Subcutaneous adipose tissue (tissue), 4 donors: Measurements from ENCODE around the gene TOGARAM2. TPM values are rescaled to one million over a fixed set of nuclear protein-coding genes. Genes with fewer than 3 reads are reported as not detected.

Experiments
- CTCF ChIP-seq: fragments of 450-650 bp; IDR thresholded peaks from one replicate; pipeline ENCODE4 v1.5.1; 2016; ENCODE audit warnings: low read depth, mild to moderate bottlenecking, control low read depth, antibody characterized with exemption, moderate library complexity
- total RNA-seq, 4 donors: library from RNA; depleted of rRNA; stranded (reverse); fragments of >200 nt; gene quantifications; one replicate each; pipeline ENCODE4 v1.1.0, GENCODE V29; 2016

Gene TOGARAM2
- total RNA-seq: 1 to 10 TPM in 2 of 4 donors, under 1 TPM in 2; 0.16 to 3.5 (median 2.0) TPM

DNA sequence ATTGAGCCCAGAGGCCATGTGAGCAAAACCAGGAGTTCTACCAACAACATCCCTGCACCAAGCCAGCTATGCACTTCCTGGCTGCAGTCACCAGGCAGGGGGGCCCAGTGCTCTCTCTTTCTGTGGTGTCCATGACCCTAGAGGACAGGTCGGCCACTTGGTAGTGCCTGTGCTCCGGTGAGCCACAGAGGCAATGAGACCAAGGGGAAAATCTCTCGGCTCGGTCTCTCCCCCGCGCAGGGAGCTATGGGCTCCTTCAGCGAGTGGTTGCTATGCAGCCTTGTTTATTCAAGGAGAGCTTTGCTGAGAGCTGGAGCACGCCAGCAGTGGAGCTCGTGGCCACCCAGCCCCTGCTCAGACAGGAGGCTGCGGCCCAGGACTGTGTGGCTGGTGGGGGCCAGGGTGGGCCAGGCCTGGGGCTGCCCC, at the start of gene TOGARAM2:
TSS of gene TOGARAM2 (plus strand) at position 283 of the 426 bp plus-strand sequence. CDS start 13,537 bp downstream, outside the sequence.
- no peak for TF ChIP-seq CTCF

- TF ChIP-seq CTCF: no peak
Measured at GRCh38 chr2:28934769-28935168, 46.3 kb upstream of the TOGARAM2 start.

- TF ChIP-seq CTCF: no peak
Measured at GRCh38 chr2:28941008-28941407, 40.1 kb upstream of the TOGARAM2 start.

DNA sequence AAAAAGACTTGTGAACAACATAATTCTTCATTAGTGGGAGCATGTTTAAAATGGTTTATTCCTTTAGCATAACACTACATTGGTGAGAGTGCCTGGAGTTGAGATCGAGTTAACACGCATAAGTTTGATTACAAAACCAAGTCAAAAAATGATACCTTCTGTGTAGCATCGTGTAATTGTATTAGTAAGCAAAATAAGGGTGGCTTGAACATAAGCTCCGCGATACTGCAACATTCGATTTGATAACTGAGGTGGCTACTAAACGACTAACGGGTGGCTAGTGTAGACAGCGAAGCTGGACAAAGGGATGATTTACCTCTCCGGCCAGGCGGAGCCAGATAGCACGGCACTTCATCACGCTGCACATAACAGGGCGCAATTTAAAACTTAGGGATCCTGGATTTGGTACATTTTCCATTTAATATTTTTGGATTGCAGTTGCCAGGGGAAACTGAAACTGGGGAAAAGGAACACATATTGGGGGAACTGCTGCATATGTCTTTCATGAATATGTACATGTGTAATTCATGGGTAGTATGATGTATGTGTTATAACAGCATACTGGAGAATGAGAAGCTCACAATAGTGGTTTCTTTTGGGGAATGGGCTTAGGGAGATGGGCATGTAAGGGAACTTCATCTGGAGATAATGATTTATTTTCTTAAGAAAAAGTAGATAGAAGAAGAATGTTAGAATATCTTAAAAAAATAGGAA, 36.4 kb upstream of the TOGARAM2 start:
- no peak for TF ChIP-seq CTCF

DNA sequence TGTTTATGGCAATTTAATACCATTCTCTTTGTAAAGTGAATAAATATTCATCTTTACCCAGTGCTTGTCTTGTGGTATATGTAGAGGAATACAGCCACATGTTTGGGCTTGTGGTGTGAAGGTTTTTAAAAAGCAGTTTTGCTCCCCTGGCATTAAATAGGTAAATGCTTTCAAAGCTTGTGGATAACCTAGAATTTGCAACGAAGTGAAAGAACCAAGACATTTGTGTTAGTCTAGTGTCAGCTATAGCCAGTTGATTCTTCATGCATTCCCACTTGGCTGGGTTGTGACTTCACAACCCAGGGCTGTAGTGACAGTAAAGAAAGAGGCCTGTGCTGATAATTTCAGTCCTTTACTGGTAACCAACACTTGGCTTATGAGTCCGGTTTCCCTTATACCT, 32.9 kb upstream of the TOGARAM2 start:
- no peak for TF ChIP-seq CTCF

DNA sequence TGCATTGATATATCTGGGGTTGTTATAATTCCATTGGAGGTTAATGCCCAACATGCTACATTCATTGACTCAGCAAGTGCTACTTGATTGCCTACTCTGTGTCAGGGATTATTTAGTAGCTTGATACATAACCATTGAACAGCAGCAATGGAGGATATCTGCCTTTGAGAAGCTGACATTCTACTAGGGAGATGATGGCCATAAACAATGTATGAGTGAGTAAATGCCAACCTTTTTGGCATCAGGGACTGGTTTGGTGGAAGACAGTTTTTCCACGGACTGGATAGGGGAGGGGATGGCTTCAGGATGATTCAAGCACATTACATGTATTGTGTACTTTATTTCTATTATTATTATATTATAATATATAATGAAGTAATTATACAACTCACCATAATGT, 31.9 kb upstream of the TOGARAM2 start:
- TF ChIP-seq CTCF: no peak

- no peak for TF ChIP-seq CTCF
Measured at GRCh38 chr2:28949617-28950305, 31.3 kb upstream of the TOGARAM2 start.
